ENCODE measurements around the gene CFAP44. TPM values are rescaled to one million over a fixed set of nuclear protein-coding genes. Genes with fewer than 3 reads are reported as not detected.
A peak's percentile ranks its signal among the peaks of the same experiment; 100 is the strongest.

Gene CFAP44
- total RNA-seq, 1 experiment from 2014 or later: 3.7 TPM

- H3K4me3 Mint-ChIP-seq: no peak overlapping the region
- peaks cover 11 to 14% of the 10 kb centered on the region in 2 experiments for H3K9me3 Mint-ChIP-seq
Measured at GRCh38 chr3:113454630-113455029, 13.3 kb upstream of the CFAP44 start.

More at GRCh38 chr3:113454630-113455029, 13.3 kb upstream of the CFAP44 start:
- no peak overlapping the region for H2BK120ac ChIP-seq (ENCODE audit: low read depth, low read length, poor library complexity, severe bottlenecking)
- H4K20me1 ChIP-seq (ENCODE audit: control insufficient read depth, insufficient read depth, insufficient read length): no peaks in the 10 kb centered on the region
- H3K23ac ChIP-seq (ENCODE audit: insufficient read length, low read depth, low read length): no peak overlapping the region
- TF ChIP-seq, protein P1, sequence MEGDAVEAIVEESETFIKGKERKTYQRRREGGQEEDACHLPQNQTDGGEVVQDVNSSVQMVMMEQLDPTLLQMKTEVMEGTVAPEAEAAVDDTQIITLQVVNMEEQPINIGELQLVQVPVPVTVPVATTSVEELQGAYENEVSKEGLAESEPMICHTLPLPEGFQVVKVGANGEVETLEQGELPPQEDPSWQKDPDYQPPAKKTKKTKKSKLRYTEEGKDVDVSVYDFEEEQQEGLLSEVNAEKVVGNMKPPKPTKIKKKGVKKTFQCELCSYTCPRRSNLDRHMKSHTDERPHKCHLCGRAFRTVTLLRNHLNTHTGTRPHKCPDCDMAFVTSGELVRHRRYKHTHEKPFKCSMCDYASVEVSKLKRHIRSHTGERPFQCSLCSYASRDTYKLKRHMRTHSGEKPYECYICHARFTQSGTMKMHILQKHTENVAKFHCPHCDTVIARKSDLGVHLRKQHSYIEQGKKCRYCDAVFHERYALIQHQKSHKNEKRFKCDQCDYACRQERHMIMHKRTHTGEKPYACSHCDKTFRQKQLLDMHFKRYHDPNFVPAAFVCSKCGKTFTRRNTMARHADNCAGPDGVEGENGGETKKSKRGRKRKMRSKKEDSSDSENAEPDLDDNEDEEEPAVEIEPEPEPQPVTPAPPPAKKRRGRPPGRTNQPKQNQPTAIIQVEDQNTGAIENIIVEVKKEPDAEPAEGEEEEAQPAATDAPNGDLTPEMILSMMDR (conservative IDR thresholded peaks at IDR 0.05): no peak
- no peaks in the 10 kb centered on the region for H3K9me3 ChIP-seq (ENCODE audit: control insufficient read depth, low read depth, low read length)
- Mint-ChIP-seq H3K27ac (peak overlapping the region in 1 of 3 experiments; percentile 25; a peak in 2 of 7 replicates), H3K36me3 (ENCODE audit: insufficient read depth in 1 of 3, low read depth in 3 of 3) (peaks cover 28 to 33% (median 29%) of the 10 kb centered on the region in 3 experiments), H3K4me1 (no peaks in the 10 kb centered on the region), H3K27me3 (ENCODE audit: low read depth) (no peaks in the 10 kb centered on the region)
- H3T11ph ChIP-seq (ENCODE audit: low read length): no peak overlapping the region
- DNase-seq: no peak
- no peak overlapping the region for H3K18ac ChIP-seq (ENCODE audit: insufficient read length, low read depth, low read length)
- no peaks in the 10 kb centered on the region for H3K4me1 ChIP-seq (ENCODE audit: insufficient read depth, low read length)
- no peaks in the 10 kb centered on the region for H3K23me2 ChIP-seq (ENCODE audit: insufficient read length, low read depth, low read length, poor library complexity, severe bottlenecking)
- no peak overlapping the region for H2BK12ac ChIP-seq (ENCODE audit: insufficient read length, low read depth, low read length)
- no peak overlapping the region for H3K27ac ChIP-seq (ENCODE audit: insufficient read length, low read depth, low read length)
- H3K4me2 ChIP-seq (ENCODE audit: insufficient read depth, insufficient read length, low read length): no peak overlapping the region
- no peak overlapping the region for H3K56ac ChIP-seq (ENCODE audit: insufficient read length, low read depth, low read length)
- H2BK15ac ChIP-seq (ENCODE audit: low read depth, low read length): no peak overlapping the region
- no peaks in the 10 kb centered on the region; the same call in 1 of the 2 replicates for H3K79me2 ChIP-seq (ENCODE audit: insufficient read depth, low read length)
- H2AFZ ChIP-seq (ENCODE audit: low read length): no peak overlapping the region
- no peaks in the 10 kb centered on the region for H3K27me3 ChIP-seq (ENCODE audit: insufficient read depth, low read length)
- H3K4ac ChIP-seq (ENCODE audit: low read depth, low read length): no peak overlapping the region
- H2BK5ac ChIP-seq (ENCODE audit: insufficient read length, low read length): no peak overlapping the region
- H3K14ac ChIP-seq (ENCODE audit: insufficient read depth, low read length): no peak overlapping the region
- H2AK5ac ChIP-seq (ENCODE audit: insufficient read length, low read length): no peak overlapping the region
- no peak overlapping the region for H2BK20ac ChIP-seq (ENCODE audit: low read depth, low read length, poor library complexity, severe bottlenecking)
- no peak overlapping the region for H4K8ac ChIP-seq (replicated peaks; ENCODE audit: insufficient read length, low read depth, low read length)
- no peak overlapping the region for H4K5ac ChIP-seq (ENCODE audit: insufficient read length, low read depth, low read length)
- H3K79me1 ChIP-seq (ENCODE audit: insufficient read depth, low read depth, low read length, poor library complexity, severe bottlenecking): no peaks in the 10 kb centered on the region
- WGBS (ENCODE audit: extremely low coverage, insufficient read length, low lambda C conversion rate): no CpG with 5 or more reads among the region's 3 CpGs
- H4K91ac ChIP-seq (ENCODE audit: insufficient read length, low read depth, low read length): no peak overlapping the region
- H3K9ac ChIP-seq (ENCODE audit: extremely low read depth, insufficient read length, low read length): no peak overlapping the region

Data from H9 (cell line).